Measurements from ENCODE around the gene PSMA3. TPM values are rescaled to one million over a fixed set of nuclear protein-coding genes. Genes with fewer than 3 reads are reported as not detected.
A peak's percentile ranks its signal among the peaks of the same experiment; 100 is the strongest.

Gene PSMA3
- total and polyA plus RNA-seq, 10 of the 15 experiments (the other 5 are each of a cell fraction or from before 2014, with no cell fraction given) = 142 to 936 (median 400) TPM

- TF ChIP-seq NKRF (conservative IDR thresholded peaks at IDR 0.05) (peak; percentile 90), SIN3A (IDR thresholded peaks at IDR 0.05; ENCODE audit: low read depth, low read length) (peak; percentile 76), SREBF1 (IDR thresholded peaks at IDR 0.05; ENCODE audit: low read length) (no peak), E4F1 (IDR thresholded peaks at IDR 0.05; ENCODE audit: borderline replicate concordance, partially characterized antibody) (no peak), TARDBP (IDR thresholded peaks at IDR 0.05; ENCODE audit: borderline replicate concordance) (no peak), MTA2 (IDR thresholded peaks at IDR 0.05; ENCODE audit: low read depth) (no peak), NR2C1 (IDR thresholded peaks at IDR 0.05) (no peak), CUX1 (IDR thresholded peaks at IDR 0.05; ENCODE audit: insufficient replicate concordance, low read depth, low read length) (no peak), EP300 (IDR thresholded peaks at IDR 0.05; ENCODE audit: borderline replicate concordance in 1 of 2, control insufficient read depth in 1 of 2, low read depth in 2 of 2, low read length in 2 of 2) (no peak), YBX1 (IDR thresholded peaks at IDR 0.05) (no peak), BHLHE40 (IDR thresholded peaks at IDR 0.05; ENCODE audit: borderline replicate concordance in 1 of 2, low read depth in 2 of 2, low read length in 1 of 2) (0 out of 4 replicates have a peak, but pooled peaks of 1 of the 2 experiments have one; percentile 5), SRF (IDR thresholded peaks at IDR 0.05; ENCODE audit: low read depth in 2 of 2, low read length in 2 of 2) (no peak), CBX3 (IDR thresholded peaks at IDR 0.05; ENCODE audit: borderline replicate concordance, low read depth) (no peak), PAX8 (IDR thresholded peaks at IDR 0.05) (no peak), CREM (IDR thresholded peaks at IDR 0.05; ENCODE audit: low read depth) (no peak), FOXK2 (IDR thresholded peaks at IDR 0.05) (no peak), POLR2A (IDR thresholded peaks at IDR 0.05; ENCODE audit: low read depth, low read length) (peak; percentile 86), NFXL1 (IDR thresholded peaks at IDR 0.05; ENCODE audit: borderline replicate concordance) (no peak)
Measured at GRCh38 chr14:58298477-58299400, 54.1 kb downstream of the PSMA3 start, which contains the start of gene ARID4A (continued).
